ENCODE data around the gene BEND3.
A peak's percentile ranks its signal among the peaks of the same experiment; 100 is the strongest.
"Not testable (repeated sequence)": the region's sequence is repeated elsewhere in the genome, so short reads cannot be mapped to it uniquely, and the experiment has no call there.

BEND3 gene

GRCh38 chr6:107026965-107027364 is 88.3 kb downstream of the BEND3 start:
- DNase-seq: no peak

GRCh38 chr6:107021446-107022185 is 93.7 kb downstream of the BEND3 start:
- peak; percentile 83 for DNase-seq

- DNase-seq: no peak
Measured at GRCh38 chr6:107020239-107020638, 95.1 kb downstream of the BEND3 start.

- not testable (repeated sequence) for DNase-seq
Measured at GRCh38 chr6:107019628-107020027, 95.7 kb downstream of the BEND3 start.

GRCh38 chr6:107019047-107019446 is 96.3 kb downstream of the BEND3 start:
- no peak for DNase-seq
